ENCODE measurements around the gene MICAL2.

DNA sequence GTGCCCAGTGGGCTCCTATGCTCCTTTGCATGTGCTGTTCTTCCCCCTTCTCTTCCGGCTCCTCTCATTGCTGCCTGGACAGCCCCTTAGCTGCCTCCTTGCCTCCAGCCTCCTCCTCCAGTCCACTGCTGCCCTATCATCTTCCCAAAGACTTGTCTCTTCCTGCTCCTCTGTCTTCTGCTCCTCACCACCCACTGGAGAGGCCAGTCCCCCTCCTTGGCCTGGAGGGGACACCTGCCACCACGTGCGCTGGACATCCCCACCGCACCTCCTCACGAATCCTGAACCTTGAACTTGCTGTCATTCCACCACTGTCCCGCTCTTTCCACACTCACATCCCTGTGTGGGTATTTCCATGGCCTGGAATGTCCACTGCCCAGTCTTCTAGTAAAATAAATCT is 49.8 kb downstream of the MICAL2 start:
- TF ChIP-seq, protein P1, sequence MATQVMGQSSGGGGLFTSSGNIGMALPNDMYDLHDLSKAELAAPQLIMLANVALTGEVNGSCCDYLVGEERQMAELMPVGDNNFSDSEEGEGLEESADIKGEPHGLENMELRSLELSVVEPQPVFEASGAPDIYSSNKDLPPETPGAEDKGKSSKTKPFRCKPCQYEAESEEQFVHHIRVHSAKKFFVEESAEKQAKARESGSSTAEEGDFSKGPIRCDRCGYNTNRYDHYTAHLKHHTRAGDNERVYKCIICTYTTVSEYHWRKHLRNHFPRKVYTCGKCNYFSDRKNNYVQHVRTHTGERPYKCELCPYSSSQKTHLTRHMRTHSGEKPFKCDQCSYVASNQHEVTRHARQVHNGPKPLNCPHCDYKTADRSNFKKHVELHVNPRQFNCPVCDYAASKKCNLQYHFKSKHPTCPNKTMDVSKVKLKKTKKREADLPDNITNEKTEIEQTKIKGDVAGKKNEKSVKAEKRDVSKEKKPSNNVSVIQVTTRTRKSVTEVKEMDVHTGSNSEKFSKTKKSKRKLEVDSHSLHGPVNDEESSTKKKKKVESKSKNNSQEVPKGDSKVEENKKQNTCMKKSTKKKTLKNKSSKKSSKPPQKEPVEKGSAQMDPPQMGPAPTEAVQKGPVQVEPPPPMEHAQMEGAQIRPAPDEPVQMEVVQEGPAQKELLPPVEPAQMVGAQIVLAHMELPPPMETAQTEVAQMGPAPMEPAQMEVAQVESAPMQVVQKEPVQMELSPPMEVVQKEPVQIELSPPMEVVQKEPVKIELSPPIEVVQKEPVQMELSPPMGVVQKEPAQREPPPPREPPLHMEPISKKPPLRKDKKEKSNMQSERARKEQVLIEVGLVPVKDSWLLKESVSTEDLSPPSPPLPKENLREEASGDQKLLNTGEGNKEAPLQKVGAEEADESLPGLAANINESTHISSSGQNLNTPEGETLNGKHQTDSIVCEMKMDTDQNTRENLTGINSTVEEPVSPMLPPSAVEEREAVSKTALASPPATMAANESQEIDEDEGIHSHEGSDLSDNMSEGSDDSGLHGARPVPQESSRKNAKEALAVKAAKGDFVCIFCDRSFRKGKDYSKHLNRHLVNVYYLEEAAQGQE (IDR thresholded peaks at IDR 0.05; ENCODE audit: insufficient read depth in 1 of 2, low read depth in 2 of 2, low read length in 2 of 2) = no peak
- TF ChIP-seq POLR2AphosphoS5 (IDR thresholded peaks at IDR 0.05; ENCODE audit: low read depth, low read length) = no peak
- no peak for TF ChIP-seq TAF1 (IDR thresholded peaks at IDR 0.05; ENCODE audit: borderline replicate concordance, insufficient read depth, low read length)
- TF ChIP-seq SIN3A (IDR thresholded peaks at IDR 0.05; ENCODE audit: borderline replicate concordance, insufficient read depth, low read length) = no peak

Data from PFSK-1 (cell line).